ENCODE data around the gene IGF1R.

IGF1R gene

GRCh38 chr15:98669638-98670037 is 21.3 kb downstream of the IGF1R start:
- Histone ChIP-seq H3K4me1 (ENCODE audit: control insufficient read depth in 2 of 2, insufficient read depth in 2 of 2, low read length in 2 of 2) (peaks cover 3% of the 10 kb centered on the region in 2 donors), H3K9ac (ENCODE audit: low read depth in 1 of 2, low read length in 2 of 2) (no peak overlapping the region), H3K27me3 (ENCODE audit: control insufficient read depth in 2 of 2, insufficient read depth in 2 of 2, low read length in 2 of 2) (no peaks in the 10 kb centered on the region), H3K9me3 (ENCODE audit: control insufficient read depth in 2 of 2, low read length in 2 of 2) (no peaks in the 10 kb centered on the region), H3K36me3 (ENCODE audit: control insufficient read depth in 2 of 2, insufficient read depth in 2 of 2, low read length in 2 of 2) (no peaks in the 10 kb centered on the region), H3K4me3 (ENCODE audit: low read length in 2 of 2) (no peak overlapping the region), H3K27ac (ENCODE audit: low read depth in 2 of 2, low read length in 2 of 2) (no peak overlapping the region)

GRCh38 chr15:98671060-98672008 is 23.0 kb downstream of the IGF1R start:
- H3K9me3 ChIP-seq (ENCODE audit: control insufficient read depth in 2 of 2, low read length in 2 of 2), result no peaks in the 10 kb centered on the region
- H3K27ac ChIP-seq (ENCODE audit: low read depth in 2 of 2, low read length in 2 of 2), result no peak overlapping the region
- H3K27me3 ChIP-seq (ENCODE audit: control insufficient read depth in 2 of 2, insufficient read depth in 2 of 2, low read length in 2 of 2), result no peaks in the 10 kb centered on the region
- H3K4me1 ChIP-seq (ENCODE audit: control insufficient read depth in 2 of 2, insufficient read depth in 2 of 2, low read length in 2 of 2), result peaks cover 3% of the 10 kb centered on the region in 2 donors
- no peak overlapping the region for H3K4me3 ChIP-seq (ENCODE audit: low read length in 2 of 2)
- H3K36me3 ChIP-seq (ENCODE audit: control insufficient read depth in 2 of 2, insufficient read depth in 2 of 2, low read length in 2 of 2), result no peaks in the 10 kb centered on the region
- H3K9ac ChIP-seq (ENCODE audit: low read depth in 1 of 2, low read length in 2 of 2), result no peak overlapping the region

- Histone ChIP-seq H3K4me1 (ENCODE audit: control insufficient read depth in 2 of 2, insufficient read depth in 2 of 2, low read length in 2 of 2) (peaks cover 3% of the 10 kb centered on the region in 2 donors), H3K4me3 (ENCODE audit: low read length in 2 of 2) (no peak overlapping the region), H3K27me3 (ENCODE audit: control insufficient read depth in 2 of 2, insufficient read depth in 2 of 2, low read length in 2 of 2) (no peaks in the 10 kb centered on the region), H3K9me3 (ENCODE audit: control insufficient read depth in 2 of 2, low read length in 2 of 2) (no peaks in the 10 kb centered on the region), H3K36me3 (ENCODE audit: control insufficient read depth in 2 of 2, insufficient read depth in 2 of 2, low read length in 2 of 2) (no peaks in the 10 kb centered on the region), H3K9ac (ENCODE audit: low read depth in 1 of 2, low read length in 2 of 2) (no peak overlapping the region), H3K27ac (ENCODE audit: low read depth in 2 of 2, low read length in 2 of 2) (no peak overlapping the region)
Observed at GRCh38 chr15:98673133-98673532, 24.8 kb downstream of the IGF1R start.

GRCh38 chr15:98674336-98674735 is 26.0 kb downstream of the IGF1R start:
- Histone ChIP-seq H3K4me1 (ENCODE audit: control insufficient read depth in 2 of 2, insufficient read depth in 2 of 2, low read length in 2 of 2) (peaks cover 3% of the 10 kb centered on the region in 2 donors), H3K27ac (ENCODE audit: low read depth in 2 of 2, low read length in 2 of 2) (no peak overlapping the region), H3K36me3 (ENCODE audit: control insufficient read depth in 2 of 2, insufficient read depth in 2 of 2, low read length in 2 of 2) (no peaks in the 10 kb centered on the region), H3K4me3 (ENCODE audit: low read length in 2 of 2) (no peak overlapping the region), H3K9ac (ENCODE audit: low read depth in 1 of 2, low read length in 2 of 2) (no peak overlapping the region), H3K27me3 (ENCODE audit: control insufficient read depth in 2 of 2, insufficient read depth in 2 of 2, low read length in 2 of 2) (no peaks in the 10 kb centered on the region), H3K9me3 (ENCODE audit: control insufficient read depth in 2 of 2, low read length in 2 of 2) (no peaks in the 10 kb centered on the region)

GRCh38 chr15:98676586-98677270 is 28.4 kb downstream of the IGF1R start:
- no peak overlapping the region for H3K27ac ChIP-seq (ENCODE audit: low read depth in 2 of 2, low read length in 2 of 2)
- no peaks in the 10 kb centered on the region for H3K9me3 ChIP-seq (ENCODE audit: control insufficient read depth in 2 of 2, low read length in 2 of 2)
- H3K9ac ChIP-seq (ENCODE audit: low read depth in 1 of 2, low read length in 2 of 2), result no peak overlapping the region
- H3K4me1 ChIP-seq (ENCODE audit: control insufficient read depth in 2 of 2, insufficient read depth in 2 of 2, low read length in 2 of 2), result peaks cover 0 to under 1% of the 10 kb centered on the region in 2 donors
- no peaks in the 10 kb centered on the region for H3K27me3 ChIP-seq (ENCODE audit: control insufficient read depth in 2 of 2, insufficient read depth in 2 of 2, low read length in 2 of 2)
- H3K36me3 ChIP-seq (ENCODE audit: control insufficient read depth in 2 of 2, insufficient read depth in 2 of 2, low read length in 2 of 2), result no peaks in the 10 kb centered on the region
- H3K4me3 ChIP-seq (ENCODE audit: low read length in 2 of 2), result no peak overlapping the region

- H3K27me3 ChIP-seq (ENCODE audit: control insufficient read depth in 2 of 2, insufficient read depth in 2 of 2, low read length in 2 of 2), result no peaks in the 10 kb centered on the region
- no peaks in the 10 kb centered on the region for H3K4me1 ChIP-seq (ENCODE audit: control insufficient read depth in 2 of 2, insufficient read depth in 2 of 2, low read length in 2 of 2)
- H3K27ac ChIP-seq (ENCODE audit: low read depth in 2 of 2, low read length in 2 of 2), result no peak overlapping the region
- no peak overlapping the region for H3K9ac ChIP-seq (ENCODE audit: low read depth in 1 of 2, low read length in 2 of 2)
- H3K9me3 ChIP-seq (ENCODE audit: control insufficient read depth in 2 of 2, low read length in 2 of 2), result no peaks in the 10 kb centered on the region
- no peaks in the 10 kb centered on the region for H3K36me3 ChIP-seq (ENCODE audit: control insufficient read depth in 2 of 2, insufficient read depth in 2 of 2, low read length in 2 of 2)
- H3K4me3 ChIP-seq (ENCODE audit: low read length in 2 of 2), result no peak overlapping the region
Observed at GRCh38 chr15:98677345-98678059, 29.2 kb downstream of the IGF1R start.

- H3K27me3 ChIP-seq (ENCODE audit: control insufficient read depth in 2 of 2, insufficient read depth in 2 of 2, low read length in 2 of 2), result no peaks in the 10 kb centered on the region
- no peak overlapping the region for H3K9ac ChIP-seq (ENCODE audit: low read depth in 1 of 2, low read length in 2 of 2)
- no peaks in the 10 kb centered on the region for H3K4me1 ChIP-seq (ENCODE audit: control insufficient read depth in 2 of 2, insufficient read depth in 2 of 2, low read length in 2 of 2)
- H3K36me3 ChIP-seq (ENCODE audit: control insufficient read depth in 2 of 2, insufficient read depth in 2 of 2, low read length in 2 of 2), result no peaks in the 10 kb centered on the region
- no peak overlapping the region for H3K4me3 ChIP-seq (ENCODE audit: low read length in 2 of 2)
- no peak overlapping the region for H3K27ac ChIP-seq (ENCODE audit: low read depth in 2 of 2, low read length in 2 of 2)
- no peaks in the 10 kb centered on the region for H3K9me3 ChIP-seq (ENCODE audit: control insufficient read depth in 2 of 2, low read length in 2 of 2)
Observed at GRCh38 chr15:98678484-98678883, 30.1 kb downstream of the IGF1R start.

- H3K4me1 ChIP-seq (ENCODE audit: control insufficient read depth in 2 of 2, insufficient read depth in 2 of 2, low read length in 2 of 2), result peaks cover 3 to 9% of the 10 kb centered on the region in 2 donors
- no peak overlapping the region for H3K4me3 ChIP-seq (ENCODE audit: low read length in 2 of 2)
- no peaks in the 10 kb centered on the region for H3K36me3 ChIP-seq (ENCODE audit: control insufficient read depth in 2 of 2, insufficient read depth in 2 of 2, low read length in 2 of 2)
- no peak overlapping the region for H3K27ac ChIP-seq (ENCODE audit: low read depth in 2 of 2, low read length in 2 of 2)
- H3K27me3 ChIP-seq (ENCODE audit: control insufficient read depth in 2 of 2, insufficient read depth in 2 of 2, low read length in 2 of 2), result no peaks in the 10 kb centered on the region
- no peaks in the 10 kb centered on the region for H3K9me3 ChIP-seq (ENCODE audit: control insufficient read depth in 2 of 2, low read length in 2 of 2)
- no peak overlapping the region for H3K9ac ChIP-seq (ENCODE audit: low read depth in 1 of 2, low read length in 2 of 2)
Observed at GRCh38 chr15:98681061-98681460, 32.7 kb downstream of the IGF1R start.

- H3K27me3 ChIP-seq (ENCODE audit: control insufficient read depth in 2 of 2, insufficient read depth in 2 of 2, low read length in 2 of 2), result no peaks in the 10 kb centered on the region
- no peaks in the 10 kb centered on the region for H3K9me3 ChIP-seq (ENCODE audit: control insufficient read depth in 2 of 2, low read length in 2 of 2)
- H3K4me1 ChIP-seq (ENCODE audit: control insufficient read depth in 2 of 2, insufficient read depth in 2 of 2, low read length in 2 of 2), result peaks cover 3 to 9% of the 10 kb centered on the region in 2 donors
- H3K4me3 ChIP-seq (ENCODE audit: low read length in 2 of 2), result no peak overlapping the region
- no peaks in the 10 kb centered on the region for H3K36me3 ChIP-seq (ENCODE audit: control insufficient read depth in 2 of 2, insufficient read depth in 2 of 2, low read length in 2 of 2)
- H3K9ac ChIP-seq (ENCODE audit: low read depth in 1 of 2, low read length in 2 of 2), result no peak overlapping the region
- H3K27ac ChIP-seq (ENCODE audit: low read depth in 2 of 2, low read length in 2 of 2), result no peak overlapping the region
Observed at GRCh38 chr15:98682992-98683701, 34.8 kb downstream of the IGF1R start.

Data from mucosa of rectum (tissue), 2 donors.